Stomach (tissue), 4 donors: ENCODE measurements around the gene IL32.

Source experiments
- POLR2A ChIP-seq, 4 donors: fragments of 450-650 bp; IDR thresholded peaks; one replicate each; pipeline ENCODE4 v1.6.1; 2016; ENCODE audit warnings: antibody characterized with exemption in 4 of 4, control low read depth in 2 of 4, mild to moderate bottlenecking in 1 of 4, moderate library complexity in 1 of 4
- POLR2AphosphoS5 ChIP-seq, 3 donors: sonication (generic); formaldehyde crosslinking; IDR thresholded peaks; one replicate each; pipeline ENCODE4 v1.6.1; 2016; ENCODE audit warnings: antibody characterized with exemption in 3 of 3

- TF ChIP-seq POLR2AphosphoS5 (IDR thresholded peaks at IDR 0.05) (no peak), POLR2A (IDR thresholded peaks at IDR 0.05) (no peak)
These were observed 42.6 kb upstream of the IL32 start for GRCh38 chr16:3022684-3023414.
